ENCODE results near the gene FCAR.

DNA sequence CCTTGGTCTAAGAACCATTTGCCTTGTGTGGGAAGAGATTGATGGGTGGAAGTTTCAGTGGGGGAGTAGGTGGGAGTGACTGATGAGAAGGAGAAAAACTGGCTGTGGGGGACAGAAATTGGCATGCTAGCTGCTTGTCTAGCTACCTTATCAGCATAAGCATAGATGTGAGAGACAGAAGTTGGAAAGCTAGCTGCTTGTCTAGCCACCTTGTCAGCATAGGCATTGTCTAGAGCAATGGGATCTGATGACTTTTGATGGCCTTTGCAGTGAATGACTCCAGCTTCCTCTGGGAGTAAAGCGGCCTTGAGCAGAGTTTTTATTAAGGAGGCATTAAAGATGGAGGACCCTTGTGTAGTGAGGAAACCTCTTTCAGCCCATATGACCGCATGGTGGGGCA lies 22.0 kb downstream of the FCAR start:
- TF ChIP-seq, protein P1, sequence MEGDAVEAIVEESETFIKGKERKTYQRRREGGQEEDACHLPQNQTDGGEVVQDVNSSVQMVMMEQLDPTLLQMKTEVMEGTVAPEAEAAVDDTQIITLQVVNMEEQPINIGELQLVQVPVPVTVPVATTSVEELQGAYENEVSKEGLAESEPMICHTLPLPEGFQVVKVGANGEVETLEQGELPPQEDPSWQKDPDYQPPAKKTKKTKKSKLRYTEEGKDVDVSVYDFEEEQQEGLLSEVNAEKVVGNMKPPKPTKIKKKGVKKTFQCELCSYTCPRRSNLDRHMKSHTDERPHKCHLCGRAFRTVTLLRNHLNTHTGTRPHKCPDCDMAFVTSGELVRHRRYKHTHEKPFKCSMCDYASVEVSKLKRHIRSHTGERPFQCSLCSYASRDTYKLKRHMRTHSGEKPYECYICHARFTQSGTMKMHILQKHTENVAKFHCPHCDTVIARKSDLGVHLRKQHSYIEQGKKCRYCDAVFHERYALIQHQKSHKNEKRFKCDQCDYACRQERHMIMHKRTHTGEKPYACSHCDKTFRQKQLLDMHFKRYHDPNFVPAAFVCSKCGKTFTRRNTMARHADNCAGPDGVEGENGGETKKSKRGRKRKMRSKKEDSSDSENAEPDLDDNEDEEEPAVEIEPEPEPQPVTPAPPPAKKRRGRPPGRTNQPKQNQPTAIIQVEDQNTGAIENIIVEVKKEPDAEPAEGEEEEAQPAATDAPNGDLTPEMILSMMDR (IDR thresholded peaks at IDR 0.05; ENCODE audit: low read depth, low read length) = no peak
- TF ChIP-seq EZH2phosphoT487 (IDR thresholded peaks at IDR 0.05; ENCODE audit: low read depth) = no peak

All from OCI-LY3 (cell line).